Chondrocyte (in vitro differentiated cells): ENCODE results near the gene IFFO2. TPM values are rescaled to one million over a fixed set of nuclear protein-coding genes. Genes with fewer than 3 reads are reported as not detected.
A peak's percentile ranks its signal among the peaks of the same experiment; 100 is the strongest.

Experiments used
- DNase-seq: peaks from one replicate; pipeline ENCODE4 v3.0.0; 2021; ENCODE audit warnings: mixed read lengths, low spot score
- H3K27ac Mint-ChIP-seq: one replicate; pipeline ENCODE4 v1.8.0; 2021; ENCODE audit warnings: mild to moderate bottlenecking, moderate library complexity, mixed read lengths; ENCODE audit not compliant: unreplicated experiment
- H3K27me3 Mint-ChIP-seq: 2 replicates; pipeline ENCODE4 v1.8.0; 2021; ENCODE audit warnings: low read depth, mixed read lengths
- H3K36me3 Mint-ChIP-seq: 2 replicates; pipeline ENCODE4 v1.8.0; 2021; ENCODE audit warnings: low read depth, mixed read lengths
- H3K4me1 Mint-ChIP-seq: 2 replicates; pipeline ENCODE4 v1.8.0; 2021; ENCODE audit warnings: low read depth, mild to moderate bottlenecking, mixed read lengths
- H3K4me3 Mint-ChIP-seq: one replicate; pipeline ENCODE4 v1.8.0; 2021; ENCODE audit warnings: mild to moderate bottlenecking, moderate library complexity, mixed read lengths; ENCODE audit not compliant: unreplicated experiment
- H3K9me3 Mint-ChIP-seq: 2 replicates; pipeline ENCODE4 v1.8.0; 2021; ENCODE audit warnings: low read depth, mixed read lengths
- CTCF ChIP-seq: fragments of 200-600 bp; sonication (generic); IDR thresholded peaks from 2 replicates; pipeline ENCODE4 v1.5.0; 2021; ENCODE audit warnings: antibody characterized with exemption, mild to moderate bottlenecking, moderate library complexity
- total RNA-seq: library from RNA; stranded (reverse); gene quantifications from 3 replicates; pipeline ENCODE4 v1.2.1, GENCODE V29; 2021

Gene IFFO2
- total RNA-seq, 1 donor from 2014 or later = 18.9 TPM

- no peak for DNase-seq
- no peak overlapping the region for H3K4me3 Mint-ChIP-seq
- TF ChIP-seq CTCF = no peak
- H3K27me3 Mint-ChIP-seq = no peaks in the 10 kb centered on the region
- no peaks in the 10 kb centered on the region for H3K36me3 Mint-ChIP-seq
- H3K4me1 Mint-ChIP-seq = peaks cover 83% of the 10 kb centered on the region
- peak overlapping the region; percentile 84 for H3K27ac Mint-ChIP-seq
- H3K9me3 Mint-ChIP-seq = no peaks in the 10 kb centered on the region
Measured at GRCh38 chr1:18951818-18952391, 4.6 kb downstream of the IFFO2 start.

GRCh38 chr1:18951416-18951815 lies 5.1 kb downstream of the IFFO2 start:
- Mint-ChIP-seq H3K4me1 (peaks cover 86% of the 10 kb centered on the region), H3K27me3 (no peaks in the 10 kb centered on the region), H3K9me3 (no peaks in the 10 kb centered on the region), H3K36me3 (no peaks in the 10 kb centered on the region), H3K4me3 (no peak overlapping the region), H3K27ac (peak overlapping the region; percentile 98)
- DNase-seq = no peak
- TF ChIP-seq CTCF = no peak

GRCh38 chr1:18950401-18951026 lies 6.0 kb downstream of the IFFO2 start:
- peak overlapping the region; percentile 98 for H3K27ac Mint-ChIP-seq
- DNase-seq = no peak
- no peaks in the 10 kb centered on the region for H3K27me3 Mint-ChIP-seq
- H3K36me3 Mint-ChIP-seq = no peaks in the 10 kb centered on the region
- no peaks in the 10 kb centered on the region for H3K9me3 Mint-ChIP-seq
- peaks cover 92% of the 10 kb centered on the region for H3K4me1 Mint-ChIP-seq
- peak overlapping the region; percentile 61 for H3K4me3 Mint-ChIP-seq
- TF ChIP-seq CTCF = peak; percentile 22

- H3K9me3 Mint-ChIP-seq = no peaks in the 10 kb centered on the region
- peak; percentile 67 for TF ChIP-seq CTCF
- H3K4me3 Mint-ChIP-seq = peak overlapping the region; percentile 61
- H3K36me3 Mint-ChIP-seq = no peaks in the 10 kb centered on the region
- no peaks in the 10 kb centered on the region for H3K27me3 Mint-ChIP-seq
- H3K27ac Mint-ChIP-seq = peak overlapping the region; percentile 98
- peaks cover 94% of the 10 kb centered on the region for H3K4me1 Mint-ChIP-seq
- DNase-seq = no peak
Measured at GRCh38 chr1:18949686-18950400, 6.6 kb downstream of the IFFO2 start.

- TF ChIP-seq CTCF = no peak
- Mint-ChIP-seq H3K27ac (peak overlapping the region; percentile 98), H3K27me3 (no peaks in the 10 kb centered on the region), H3K4me3 (peak overlapping the region; percentile 61), H3K9me3 (no peaks in the 10 kb centered on the region), H3K4me1 (peaks cover 91% of the 10 kb centered on the region), H3K36me3 (no peaks in the 10 kb centered on the region)
- DNase-seq = no peak
Measured at GRCh38 chr1:18948913-18949685, 7.4 kb downstream of the IFFO2 start.
